ENCODE data around the gene ERI2.
A peak's percentile ranks its signal among the peaks of the same experiment; 100 is the strongest.
"Not testable (repeated sequence)": the region's sequence is repeated elsewhere in the genome, so short reads cannot be mapped to it uniquely, and the experiment has no call there.

Gene ERI2

DNA sequence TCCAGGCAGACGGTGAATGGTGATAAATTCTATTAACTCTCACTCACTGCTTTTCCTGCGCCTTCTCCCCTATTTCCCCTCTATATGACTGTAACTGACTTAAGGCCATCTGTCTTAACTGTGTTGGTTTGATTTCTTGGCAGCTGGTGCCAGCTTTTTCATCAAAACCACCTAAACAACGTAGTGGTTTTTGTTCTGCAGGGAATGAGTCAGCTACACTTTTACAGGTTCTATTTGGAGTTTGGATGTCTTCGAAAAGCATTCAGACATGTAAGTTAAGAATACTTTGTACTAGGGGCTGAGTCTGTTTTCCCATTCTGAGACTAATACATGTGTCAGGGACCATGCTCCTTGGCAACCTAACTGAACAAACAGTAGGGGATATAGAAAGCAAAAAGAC is 8.5 kb upstream of the ERI2 start:
- DNase-seq (ENCODE audit: low spot score), result no peak

DNA sequence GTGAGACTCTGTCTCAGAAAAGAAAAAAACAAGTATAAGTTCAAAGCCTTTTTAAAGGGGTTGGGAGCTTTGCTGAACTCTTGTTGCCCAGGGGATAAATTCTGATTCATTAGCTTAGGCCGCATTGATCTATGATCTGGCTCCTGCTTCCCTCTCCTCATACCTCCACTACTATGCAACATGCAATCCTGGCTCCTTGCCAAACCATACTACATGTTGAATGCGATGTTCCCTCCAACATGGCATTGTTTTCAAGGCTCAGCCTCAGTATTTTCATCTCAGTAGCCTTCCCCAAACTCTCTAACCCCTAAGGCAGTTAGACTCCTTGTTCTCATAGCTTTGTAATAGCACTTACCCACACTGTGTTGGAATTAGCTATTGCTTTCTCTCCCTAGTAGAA is 6.2 kb upstream of the ERI2 start:
- DNase-seq (ENCODE audit: low spot score), result no peak

DNA sequence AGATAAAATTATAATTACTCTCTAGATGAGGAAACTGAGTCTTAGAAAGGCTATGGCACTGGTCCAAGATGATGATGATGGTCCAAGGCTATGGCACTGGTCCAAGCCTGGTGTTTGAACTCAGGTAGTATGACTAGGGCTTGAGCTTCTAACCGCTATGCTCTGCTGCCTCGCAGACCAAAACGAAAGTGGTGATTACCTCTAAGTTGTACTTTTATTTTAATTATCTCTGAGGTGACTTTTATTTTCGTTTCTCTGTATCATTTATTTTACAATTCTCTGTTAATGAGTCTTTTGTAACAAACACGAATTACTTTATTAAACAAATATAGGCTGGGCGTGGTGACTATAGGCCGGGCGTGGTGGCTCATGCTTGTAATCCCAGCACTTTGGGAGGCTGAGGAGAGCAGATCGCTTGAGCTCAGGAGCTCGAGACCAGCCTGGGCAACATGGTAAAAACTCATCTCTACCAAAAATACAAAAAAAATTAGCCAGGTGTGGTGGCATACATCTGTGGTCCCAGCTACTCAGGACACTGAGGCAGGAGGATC is 5.7 kb upstream of the ERI2 start:
- no peak for DNase-seq (ENCODE audit: low spot score)

DNA sequence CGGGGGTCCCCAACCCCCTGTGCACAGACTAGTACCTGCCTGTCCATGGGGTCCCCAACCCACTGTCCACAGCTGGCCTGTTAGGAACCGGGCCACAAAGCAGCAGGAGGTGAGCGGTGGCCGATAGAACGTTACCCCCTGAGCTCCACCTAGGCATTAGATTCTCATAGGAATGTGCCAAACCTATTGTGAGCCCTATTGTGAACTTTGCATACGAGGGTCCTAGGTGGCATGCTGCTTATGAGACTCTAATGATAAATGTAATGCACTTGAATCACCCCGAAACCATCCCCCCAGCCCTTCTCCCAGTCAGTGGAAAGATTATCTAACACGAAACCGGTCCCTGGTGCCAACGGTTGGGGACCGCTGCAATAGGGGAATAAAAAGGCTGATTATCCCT is 1.6 kb upstream of the ERI2 start:
- no peak for DNase-seq (ENCODE audit: low spot score)

DNA sequence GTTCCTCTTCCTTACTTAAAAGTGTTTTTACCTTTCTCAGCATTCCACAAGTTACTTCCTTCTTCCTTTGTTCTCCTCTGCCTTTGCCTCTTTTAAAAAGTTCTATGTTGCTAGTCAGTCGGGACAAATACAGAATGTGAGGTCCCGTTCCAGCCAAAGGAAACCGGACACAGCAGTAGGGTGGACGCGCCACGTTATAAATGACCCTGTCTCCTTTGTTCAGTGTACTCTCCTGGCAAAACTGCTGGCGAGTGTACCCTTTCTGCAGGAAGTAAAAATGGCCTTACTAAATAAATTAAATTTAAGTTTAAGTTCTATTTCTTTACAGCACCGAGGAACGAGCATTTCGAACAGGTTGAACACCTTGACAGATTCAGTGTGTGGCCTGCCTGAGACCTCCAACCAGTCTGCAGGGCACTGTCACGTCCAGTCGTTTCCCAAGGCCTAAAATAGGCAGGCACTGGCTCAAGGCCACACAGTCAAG is 546 bp downstream of the ERI2 start:
- DNase-seq (ENCODE audit: low spot score), result not testable (repeated sequence)

DNA sequence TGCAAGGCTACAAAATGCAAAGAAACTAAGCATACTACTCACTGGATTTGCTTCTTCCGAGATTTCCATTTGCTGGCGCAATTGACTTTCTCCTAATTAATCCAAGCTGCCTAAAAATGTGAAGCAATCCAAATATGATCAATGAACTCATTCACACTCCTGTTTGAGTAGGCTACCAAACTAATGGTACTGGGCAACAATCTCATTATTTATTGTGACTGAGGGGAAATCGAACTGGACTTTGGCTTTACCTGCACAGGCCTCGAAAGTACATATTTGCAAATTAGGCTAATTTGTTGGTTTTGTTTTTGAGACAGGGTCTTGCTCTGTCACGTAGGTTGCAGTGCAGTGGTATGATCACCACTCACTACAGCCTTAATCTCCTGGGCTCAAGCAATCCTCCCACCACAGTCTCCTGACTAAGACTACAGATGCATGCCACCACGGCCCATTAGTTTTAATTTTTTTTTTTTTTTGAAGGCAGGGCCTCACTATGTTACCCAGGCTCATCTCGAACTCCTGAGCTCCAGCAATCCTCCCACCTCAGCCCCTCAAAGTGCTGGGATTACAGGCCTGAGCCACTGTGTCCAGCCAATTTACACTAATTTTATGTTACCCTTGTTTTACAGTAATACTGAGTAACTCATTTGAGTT is 2.6 kb downstream of the ERI2 start:
- no peak for DNase-seq (ENCODE audit: low spot score)

DNA sequence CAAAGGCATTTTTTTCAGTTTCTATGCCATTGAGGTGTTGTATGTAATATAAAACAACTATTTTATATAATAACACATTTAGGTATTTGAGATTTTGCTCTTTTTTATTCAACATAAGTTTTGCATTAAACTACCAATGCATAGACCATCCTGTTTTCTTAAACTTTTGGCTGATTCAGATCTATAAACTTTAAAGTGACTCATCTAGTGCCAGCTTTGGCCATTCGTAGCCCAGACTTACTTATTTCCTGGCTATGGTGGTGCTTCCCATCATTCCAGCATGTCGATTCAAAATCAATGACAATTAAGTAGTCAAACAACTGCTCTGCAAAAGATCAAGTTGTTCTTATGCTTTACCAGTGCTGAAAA is 3.1 kb downstream of the ERI2 start:
- no peak for DNase-seq (ENCODE audit: low spot score)

DNA sequence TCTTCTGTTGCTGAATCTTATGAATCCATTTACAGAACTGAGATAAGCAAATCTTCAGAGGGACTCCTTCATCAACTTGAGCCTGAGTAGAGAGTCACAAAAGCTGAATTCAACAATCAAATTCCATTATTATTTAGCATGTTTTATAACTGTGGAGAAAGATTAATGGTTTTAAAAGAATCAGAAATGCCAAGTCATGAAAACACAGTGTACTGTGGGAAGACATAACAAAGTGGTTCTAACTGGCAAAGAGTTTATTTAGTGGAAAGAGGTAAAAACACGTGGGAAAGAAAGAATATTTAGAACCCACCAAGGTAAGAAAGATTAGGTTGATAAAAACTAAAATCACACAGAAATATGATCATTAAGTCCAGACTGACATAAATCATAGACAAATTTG is 5.0 kb downstream of the ERI2 start:
- DNase-seq (ENCODE audit: low spot score), result no peak

DNA sequence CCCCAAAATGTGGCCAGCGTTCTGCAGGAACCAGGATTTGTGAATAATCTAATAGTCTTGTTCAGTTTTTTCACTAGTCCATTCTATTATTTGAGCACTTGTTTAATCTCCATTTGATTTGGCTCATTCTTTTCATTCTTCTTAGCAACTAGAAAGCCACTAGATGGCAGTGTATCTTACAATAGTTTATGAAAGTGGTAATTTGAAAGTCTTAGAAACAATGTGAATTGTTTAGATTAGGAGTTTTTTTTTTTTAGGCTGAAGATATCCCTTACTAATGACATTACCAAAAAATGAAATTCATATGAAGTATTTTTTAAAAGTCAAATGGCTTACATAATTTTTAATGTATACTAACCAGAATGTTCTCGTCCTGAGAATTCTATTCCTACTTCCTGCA is 6.7 kb downstream of the ERI2 start:
- DNase-seq (ENCODE audit: low spot score), result no peak

DNA sequence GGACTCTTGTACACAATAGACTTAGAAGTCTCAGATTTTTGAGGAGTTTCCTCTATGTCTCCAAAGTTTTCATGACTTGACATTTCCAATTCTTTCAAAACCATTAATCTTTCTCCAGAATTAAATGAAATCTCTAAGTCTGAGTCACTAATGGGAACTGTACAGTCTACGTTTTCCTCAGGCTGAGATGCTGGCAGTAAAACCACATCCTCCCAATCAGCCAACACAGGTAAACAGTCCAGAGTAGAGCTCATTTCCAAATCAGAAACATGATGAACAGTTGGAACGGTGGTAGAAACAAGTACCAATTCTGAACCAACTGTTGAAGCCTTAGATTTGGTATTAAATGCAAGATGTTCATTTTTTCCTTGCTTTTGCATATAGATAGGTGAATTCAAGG is 7.9 kb downstream of the ERI2 start:
- no peak for DNase-seq (ENCODE audit: low spot score)

DNA sequence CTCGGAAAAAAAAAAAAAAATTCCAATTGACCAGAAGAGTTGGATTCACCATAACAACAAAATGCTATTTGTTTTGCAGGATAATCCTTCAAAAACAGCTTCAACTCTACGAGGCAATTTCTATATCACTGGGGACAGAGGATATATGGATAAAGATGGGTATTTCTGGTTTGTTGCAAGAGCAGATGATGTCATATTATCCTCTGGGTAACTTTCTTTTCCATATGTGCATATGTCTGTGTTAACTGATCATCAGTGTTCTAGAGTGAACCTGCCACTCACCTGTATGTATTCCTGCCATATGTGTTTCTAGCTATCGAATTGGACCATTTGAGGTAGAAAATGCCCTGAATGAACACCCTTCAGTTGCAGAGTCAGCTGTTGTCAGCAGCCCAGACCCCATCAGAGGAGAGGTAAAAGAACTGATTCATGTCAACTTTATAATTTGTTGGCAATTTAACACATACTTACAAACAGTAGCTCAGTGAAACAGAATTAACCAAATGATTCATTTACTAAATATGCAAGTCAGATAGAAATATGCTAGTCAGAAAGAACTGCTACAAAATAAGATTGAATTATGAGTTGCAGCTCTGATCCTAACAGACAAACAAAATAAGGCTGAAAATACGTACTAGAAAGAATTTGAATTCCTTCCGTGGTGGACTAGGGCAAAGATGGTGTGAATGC is 14.2 kb downstream of the ERI2 start:
- no peak for DNase-seq (ENCODE audit: low spot score)

DNA sequence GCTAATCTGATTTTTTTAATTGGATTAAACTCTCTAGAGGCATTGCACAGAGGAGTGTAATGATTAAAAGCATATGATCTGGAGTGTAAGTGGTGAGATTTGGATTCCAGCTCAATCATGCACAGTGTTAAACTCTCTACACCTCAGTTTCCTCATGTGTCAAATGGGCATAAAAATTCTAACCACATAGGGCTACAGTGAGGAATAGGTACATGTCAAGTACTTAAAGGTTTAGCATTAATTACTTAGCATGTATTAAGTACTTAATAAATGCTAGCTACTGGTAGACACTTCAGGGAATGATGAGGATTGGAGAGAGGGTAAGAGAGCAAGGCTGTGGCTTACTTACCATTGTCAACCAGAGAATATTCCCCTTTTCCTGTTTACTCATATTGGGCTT is 17.1 kb downstream of the ERI2 start:
- DNase-seq (ENCODE audit: low spot score), result no peak

DNA sequence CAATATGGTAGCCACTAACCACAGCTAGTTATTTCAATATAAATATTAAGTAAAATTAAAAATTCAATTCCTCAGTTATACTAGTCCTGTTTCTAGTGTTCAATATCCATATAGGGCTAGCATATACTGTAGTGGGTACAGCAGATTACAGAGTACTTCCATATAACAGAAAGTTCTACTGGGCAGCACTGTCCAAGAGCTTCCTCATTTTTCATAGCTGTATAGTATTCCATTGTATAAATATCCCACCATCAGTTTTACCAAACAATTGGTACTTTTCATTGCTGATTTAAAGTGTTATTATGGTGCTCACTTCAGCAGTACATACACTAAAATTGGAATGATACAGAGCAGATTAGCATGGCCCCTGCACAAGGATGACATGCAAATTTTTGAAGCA is 22.1 kb downstream of the ERI2 start:
- DNase-seq (ENCODE audit: low spot score), result no peak

DNA sequence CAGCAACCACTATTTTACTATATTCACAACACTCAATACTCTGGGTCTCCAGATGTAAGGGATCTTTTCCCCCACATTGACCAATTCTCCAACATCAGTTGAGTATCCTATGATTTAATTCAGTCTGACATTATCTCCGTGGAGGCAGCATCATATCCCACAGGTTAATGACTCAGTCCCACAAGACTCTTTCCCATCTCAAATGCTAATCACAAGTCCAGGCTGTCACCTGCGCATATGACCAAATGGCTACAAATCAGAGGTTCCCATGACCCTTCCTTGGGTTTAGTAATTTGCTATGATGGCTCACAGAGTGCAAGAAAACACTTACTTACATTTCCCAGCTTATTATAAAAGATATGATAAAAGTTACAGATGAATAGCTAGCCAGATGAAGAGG is 23.8 kb downstream of the ERI2 start:
- no peak for DNase-seq (ENCODE audit: low spot score)

DNA sequence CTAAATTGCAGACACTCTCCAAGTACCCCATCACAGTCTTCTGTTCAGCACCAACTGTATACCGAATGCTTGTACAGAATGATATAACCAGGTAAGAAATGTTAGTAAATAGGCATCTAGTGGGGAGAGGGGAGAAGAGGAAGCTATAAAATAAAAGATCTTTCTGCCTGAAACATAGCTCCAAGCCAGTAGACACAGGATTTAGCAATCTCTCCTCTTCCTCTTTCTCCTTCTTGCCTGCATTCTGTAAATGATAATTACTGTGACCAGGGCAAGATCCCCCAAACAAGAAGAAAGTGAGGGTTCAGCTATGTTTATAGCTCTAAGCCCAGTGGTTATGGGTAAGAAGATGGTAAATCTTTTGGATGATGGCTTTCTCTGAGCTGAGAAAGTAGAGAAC is 24.6 kb downstream of the ERI2 start:
- DNase-seq (ENCODE audit: low spot score), result no peak

DNA sequence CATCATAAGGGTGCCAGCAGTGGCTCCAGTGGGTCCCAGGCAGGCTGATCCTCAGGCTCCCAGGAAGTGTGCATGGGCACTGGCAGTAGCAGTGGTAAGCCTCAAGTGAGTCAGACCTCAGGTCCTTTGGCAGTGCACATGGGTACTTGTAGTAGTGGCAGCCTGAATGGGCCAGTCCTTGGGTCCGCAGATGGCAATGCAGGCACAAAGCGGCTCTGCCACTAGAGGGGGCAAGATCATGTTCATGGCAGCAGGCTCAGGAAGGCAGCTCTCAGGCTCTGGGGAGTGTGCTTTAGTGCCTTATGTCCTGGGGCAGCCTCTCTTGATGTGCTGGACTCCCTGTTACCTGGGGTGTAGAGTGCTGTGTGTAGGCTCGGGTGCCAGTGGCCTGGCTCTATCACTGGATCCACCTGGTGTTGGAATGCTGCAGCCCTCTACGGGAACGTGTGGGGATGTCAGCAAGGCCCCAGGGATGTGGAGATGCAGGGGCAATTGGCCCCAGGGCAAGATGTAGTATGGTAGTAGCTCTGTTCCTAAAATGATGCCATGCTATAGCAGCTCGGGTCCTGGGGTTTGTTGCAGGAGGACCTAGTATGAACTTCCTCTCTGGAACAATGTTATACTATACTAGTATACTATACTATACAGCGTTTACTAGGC is 31.4 kb downstream of the ERI2 start:
- DNase-seq (ENCODE audit: low spot score), result peak; percentile 81

DNA sequence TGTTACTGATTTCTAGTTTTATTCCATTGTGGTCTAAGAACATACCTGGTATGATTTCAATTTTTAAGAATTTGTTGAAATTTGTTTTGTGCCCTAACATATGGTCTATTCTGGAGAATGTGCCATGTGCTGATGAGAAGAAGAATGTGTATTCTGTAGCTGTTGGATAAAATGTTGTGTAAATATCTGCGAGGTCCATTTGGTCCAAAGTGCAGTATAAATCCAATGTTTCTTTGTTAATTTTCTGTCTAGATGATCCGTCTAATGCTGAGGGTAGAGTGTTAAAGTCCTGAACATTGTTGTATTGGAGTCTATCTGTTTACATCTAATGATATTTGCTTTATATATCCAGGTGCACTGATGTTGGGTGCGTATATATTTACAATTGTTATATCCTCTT is 32.6 kb downstream of the ERI2 start:
- DNase-seq (ENCODE audit: low spot score), result no peak

DNA sequence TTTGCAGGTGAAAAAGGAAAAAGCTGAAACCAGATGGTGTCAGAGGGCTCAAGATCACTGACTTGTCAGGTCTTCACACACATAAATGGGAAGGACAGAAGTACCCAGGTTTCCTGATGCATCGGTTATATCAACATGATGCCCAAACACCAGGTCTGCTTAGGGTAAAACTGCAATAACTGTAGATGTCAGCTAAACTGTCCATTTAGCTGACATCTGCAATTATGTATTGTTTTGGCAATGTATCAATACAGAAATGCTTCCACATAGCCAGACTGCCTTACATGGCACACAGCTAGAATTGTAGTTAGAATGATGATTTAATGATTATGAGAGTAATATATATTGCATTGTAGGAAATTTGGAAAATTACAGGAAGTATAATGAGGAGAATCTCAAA is 37.5 kb downstream of the ERI2 start:
- no peak for DNase-seq (ENCODE audit: low spot score)

DNA sequence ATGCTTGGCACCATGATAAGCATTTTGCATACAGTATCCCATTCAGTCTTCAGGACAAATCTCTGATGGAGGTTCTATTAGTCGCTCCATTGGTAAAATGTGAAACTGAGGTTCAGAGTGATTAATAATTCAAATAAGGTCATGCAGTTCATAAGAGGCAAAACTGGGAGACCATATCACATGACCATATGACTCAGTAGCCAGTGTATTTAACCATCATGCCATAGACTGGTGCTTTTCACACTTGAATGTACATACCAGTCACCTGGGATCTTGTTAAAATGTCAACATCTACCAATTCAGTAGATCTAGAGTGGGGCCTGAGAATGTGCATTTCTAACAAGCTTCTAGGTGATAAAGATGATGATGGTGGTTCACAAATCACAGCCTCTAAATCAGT is 38.2 kb downstream of the ERI2 start:
- no peak for DNase-seq (ENCODE audit: low spot score)

DNA sequence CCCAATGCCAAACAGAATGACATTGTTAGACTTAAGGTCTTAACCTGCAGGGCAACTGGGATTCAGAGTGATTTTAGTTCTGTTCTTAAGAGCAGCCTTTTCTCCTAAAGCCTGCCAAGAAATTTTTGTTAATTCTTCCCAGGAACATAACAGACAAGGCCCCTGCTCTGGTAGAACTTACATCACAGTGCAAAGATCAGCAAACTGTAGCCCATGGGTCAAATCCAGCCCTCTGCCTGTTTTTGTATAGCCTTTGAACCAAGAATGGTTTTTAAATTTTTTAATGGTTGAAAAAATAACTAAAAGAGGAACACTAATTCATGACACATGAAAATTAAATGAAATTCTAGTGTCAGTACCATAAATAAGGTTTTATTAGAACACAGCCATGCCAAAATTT is 38.7 kb downstream of the ERI2 start:
- DNase-seq (ENCODE audit: low spot score), result no peak

DNA sequence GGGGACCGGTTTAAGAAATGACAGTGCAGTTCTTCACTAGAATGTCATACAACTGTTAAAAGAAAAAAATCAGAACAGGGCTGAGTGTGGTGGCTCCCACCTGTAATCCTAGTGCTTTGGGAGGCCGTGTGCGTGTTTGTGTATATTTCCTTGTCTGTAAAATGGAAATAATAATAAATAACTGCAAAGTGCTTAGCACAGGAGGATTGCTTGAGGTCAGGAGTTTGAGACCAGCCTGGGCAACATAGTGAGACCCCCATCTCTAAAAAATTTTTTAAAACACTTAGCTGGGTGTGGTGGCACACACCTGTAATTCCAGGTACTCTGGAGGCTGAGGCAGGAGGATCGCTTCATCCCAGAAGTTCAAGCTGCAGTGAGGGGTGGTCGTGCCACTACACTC is 40.0 kb downstream of the ERI2 start:
- no peak for DNase-seq (ENCODE audit: low spot score)

DNA sequence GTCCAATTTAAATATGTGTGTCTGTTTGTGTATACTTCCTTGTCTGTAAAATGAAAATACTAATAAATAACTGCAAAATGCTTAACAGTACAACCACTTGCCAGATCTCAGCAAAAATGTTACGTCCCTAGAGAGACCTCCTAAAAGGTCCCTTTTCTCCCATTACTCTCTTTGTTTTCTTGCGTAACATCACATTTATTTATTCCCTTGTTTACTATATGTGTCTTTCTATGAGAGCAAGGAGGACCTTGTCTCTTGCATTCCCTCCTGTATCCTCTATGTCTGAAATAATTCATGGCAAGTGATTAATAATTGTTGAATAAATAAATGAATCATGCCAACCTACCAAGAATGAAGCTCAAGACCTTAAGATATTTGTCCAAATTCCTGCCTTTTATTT is 40.5 kb downstream of the ERI2 start:
- DNase-seq (ENCODE audit: low spot score), result no peak

DNA sequence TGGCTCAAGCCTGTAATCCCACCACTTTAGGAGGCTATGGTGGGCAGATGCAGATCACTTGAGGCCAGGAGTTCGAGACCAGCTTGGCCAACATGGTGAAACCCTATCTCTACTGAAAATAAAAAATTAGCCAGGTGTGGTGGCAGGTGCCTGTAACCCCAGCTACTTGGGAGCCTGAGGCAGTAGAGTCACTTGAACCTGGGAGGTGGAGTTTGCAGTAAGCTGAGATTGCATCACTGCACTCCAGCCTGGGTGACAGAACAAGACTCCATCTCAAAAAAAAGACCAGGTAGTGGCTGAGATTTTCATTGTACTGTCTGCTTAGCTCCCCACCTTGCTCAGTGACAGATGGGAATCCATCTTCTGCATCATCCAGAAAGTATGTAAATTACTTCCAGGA is 41.8 kb downstream of the ERI2 start:
- not testable (repeated sequence) for DNase-seq (ENCODE audit: low spot score)
